ENCODE results near the gene KRTAP4-5.
"Not testable (repeated sequence)": the region's sequence is repeated elsewhere in the genome, so short reads cannot be mapped to it uniquely, and the experiment has no call there.

The KRTAP4-5 gene

DNA sequence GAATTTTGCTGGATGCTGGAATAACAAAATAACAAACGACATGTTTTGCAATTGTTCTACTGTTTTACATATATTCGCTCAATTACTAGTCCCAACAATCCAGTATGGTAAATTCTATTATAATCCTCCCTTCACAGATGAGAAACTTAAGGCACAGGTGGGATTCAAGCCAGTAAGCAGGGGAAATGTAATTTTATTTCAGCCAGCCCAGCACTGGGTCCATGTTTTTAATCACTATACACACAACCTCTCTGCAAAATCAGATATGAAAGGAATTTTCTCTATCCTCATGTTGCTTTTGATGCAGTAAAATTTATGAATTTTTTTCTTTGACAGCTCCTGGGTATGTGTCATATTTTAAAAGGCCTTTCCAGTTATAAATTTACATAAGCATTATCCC lies 4.4 kb downstream of the KRTAP4-5 start:
- no peak for DNase-seq

DNA sequence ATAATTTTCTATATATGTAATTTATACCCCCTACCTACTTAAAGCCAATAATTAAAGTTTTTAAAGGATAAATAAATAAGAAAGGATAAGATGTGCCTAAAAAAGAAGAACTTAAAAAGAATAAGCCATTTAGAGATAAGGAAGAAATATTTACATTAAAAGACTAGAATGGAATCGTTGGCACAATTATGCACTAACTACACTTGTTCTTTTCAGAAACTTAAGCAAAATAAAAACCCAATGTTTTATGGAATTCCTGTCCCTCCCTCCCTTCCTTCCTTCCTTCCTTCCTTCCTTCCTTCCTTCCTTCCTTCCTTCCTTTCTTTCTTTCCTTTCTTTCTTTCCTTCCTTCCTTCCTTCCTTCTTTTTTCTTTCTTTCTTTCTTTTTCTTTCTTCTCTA lies 4.8 kb downstream of the KRTAP4-5 start:
- no peak for DNase-seq

DNA sequence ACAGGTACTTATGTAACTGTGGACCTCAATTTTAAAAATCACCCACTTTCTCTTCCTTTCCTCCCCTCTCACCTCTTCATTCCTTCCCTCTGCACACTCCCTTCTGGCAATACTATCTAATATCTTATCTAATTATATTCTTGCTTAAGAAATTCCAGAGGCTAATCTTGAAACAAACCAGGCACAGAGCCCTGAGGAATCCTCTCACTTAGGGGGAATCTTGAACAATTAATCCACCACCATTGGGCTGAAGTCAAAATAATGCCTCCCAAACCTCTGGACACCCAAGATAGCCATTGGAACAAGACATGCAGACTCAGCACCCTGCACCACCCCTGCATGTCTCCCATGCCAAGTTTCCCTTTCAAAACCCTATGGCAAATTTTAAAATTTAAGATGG lies 8.3 kb downstream of the KRTAP4-5 start:
- no peak for DNase-seq

DNA sequence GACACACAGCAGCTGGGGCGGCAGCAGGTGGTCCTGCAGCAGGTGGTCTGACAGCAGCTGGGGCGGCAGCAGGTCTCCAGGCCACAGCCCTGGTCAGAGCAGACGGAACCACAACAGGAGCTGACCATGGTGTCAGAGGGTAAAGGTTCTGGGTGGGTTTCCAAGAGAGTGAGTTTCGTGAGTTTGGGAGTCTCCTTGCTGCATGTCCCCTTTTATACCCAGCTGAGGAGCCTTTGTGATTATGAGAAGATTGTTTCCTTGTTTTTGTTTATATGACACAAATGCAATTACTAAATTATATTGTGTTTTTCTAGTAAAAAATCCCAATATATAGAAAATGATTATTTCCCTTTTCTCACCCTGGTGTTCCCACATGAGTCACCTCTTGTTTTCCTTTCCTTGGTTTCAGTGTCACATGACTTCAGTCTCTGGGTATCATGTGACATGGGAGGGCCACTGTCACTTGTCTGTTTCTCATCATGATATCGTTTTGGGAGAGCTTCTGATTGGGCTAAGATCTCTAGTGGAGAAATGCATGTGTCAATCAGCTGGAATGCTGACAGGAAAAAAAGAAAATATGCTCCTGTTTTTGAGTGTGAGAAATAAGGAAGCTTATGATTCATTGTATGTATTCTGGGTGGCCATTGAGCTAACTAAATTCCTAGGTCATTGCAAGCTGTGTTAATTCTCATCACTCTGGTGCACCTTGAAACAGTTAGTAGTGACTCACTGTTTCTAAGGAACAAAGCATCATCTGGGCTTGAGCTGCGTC lies 9.1 kb downstream of the KRTAP4-5 start, which contains the start of gene KRTAP4-6:
KRTAP4-6 (minus strand) TSS at position 185 of the 772 bp plus-strand sequence; CDS start at position 128, 57 bp downstream.
- no peak for DNase-seq

DNA sequence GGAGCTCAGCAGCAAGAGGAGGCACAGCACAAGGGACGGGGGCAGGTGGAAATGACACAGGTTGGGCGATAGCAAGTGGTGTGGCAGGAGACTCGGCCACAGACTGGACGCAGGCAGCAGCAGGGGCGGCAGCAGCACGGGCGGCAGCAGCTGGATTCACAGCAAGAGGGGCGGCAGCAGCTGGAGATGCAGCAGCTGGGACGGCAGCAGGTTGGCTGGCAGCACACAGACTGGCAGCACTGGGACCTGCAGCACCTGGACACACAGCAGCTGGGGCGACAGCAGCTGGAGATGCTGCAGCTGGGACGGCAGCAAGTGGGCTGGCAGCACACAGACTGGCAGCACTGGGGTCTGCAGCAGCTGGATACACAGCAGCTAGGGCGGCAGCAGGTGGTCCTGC lies 9.8 kb downstream of the KRTAP4-5 start:
- DNase-seq, result not testable (repeated sequence)

DNA sequence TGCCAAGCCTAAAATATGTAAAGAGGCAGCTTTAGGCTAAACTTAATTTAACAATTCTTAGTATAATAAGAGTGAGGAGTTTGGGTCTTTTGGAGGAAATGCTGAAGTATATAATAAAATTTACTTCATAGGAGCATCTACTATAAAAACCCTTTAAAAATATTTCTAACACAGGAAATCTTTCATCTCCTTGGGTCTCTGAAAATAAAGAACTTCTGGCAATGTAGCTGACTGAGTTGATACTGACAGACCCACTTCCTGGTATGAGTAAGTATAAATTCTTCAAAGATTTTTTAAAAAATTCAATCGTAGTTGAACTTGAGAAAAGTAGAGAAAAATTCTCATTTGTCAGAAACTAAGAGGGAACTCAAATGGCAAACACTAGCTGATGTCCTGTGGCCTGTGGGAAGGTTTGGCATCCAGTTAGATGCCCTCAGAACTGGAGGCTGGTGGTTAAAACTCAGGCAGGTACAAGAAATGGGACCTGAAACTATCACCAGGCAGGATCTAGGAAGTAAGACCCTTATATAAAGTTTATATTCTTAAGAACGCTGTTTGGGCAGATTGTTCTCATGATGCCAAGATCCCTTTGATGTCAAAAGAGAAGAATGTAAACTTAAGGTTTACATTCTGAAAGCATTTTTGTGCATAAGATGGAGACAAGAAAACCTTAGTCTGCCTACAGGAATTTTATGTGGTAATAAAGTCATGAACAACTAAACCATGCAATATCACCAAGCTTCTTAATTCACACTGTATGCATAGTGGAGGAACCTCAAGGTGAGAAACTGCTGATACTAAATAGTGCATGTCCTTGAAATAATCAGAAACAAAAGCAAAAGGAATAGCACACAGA lies 15.5 kb downstream of the KRTAP4-5 start:
- DNase-seq, result no peak

DNA sequence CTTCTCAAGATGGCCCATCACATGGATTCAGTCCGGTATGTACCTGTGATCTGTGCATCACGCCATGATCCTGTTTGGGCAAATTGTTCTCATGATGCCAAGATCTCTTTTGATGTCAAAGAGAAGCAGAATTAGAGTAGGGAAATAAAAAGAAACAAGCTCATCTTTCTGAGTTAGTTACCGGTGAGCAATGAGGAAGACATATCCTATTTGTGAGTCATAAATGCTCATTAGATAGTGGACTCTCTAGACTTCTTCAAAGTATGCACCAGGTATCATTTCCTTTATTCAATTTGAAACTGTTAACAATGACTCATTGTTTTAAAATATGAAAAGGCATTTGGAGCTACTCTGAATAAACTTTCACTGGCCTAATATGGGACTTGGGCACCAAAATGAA lies 17.6 kb downstream of the KRTAP4-5 start:
- no peak for DNase-seq

DNA sequence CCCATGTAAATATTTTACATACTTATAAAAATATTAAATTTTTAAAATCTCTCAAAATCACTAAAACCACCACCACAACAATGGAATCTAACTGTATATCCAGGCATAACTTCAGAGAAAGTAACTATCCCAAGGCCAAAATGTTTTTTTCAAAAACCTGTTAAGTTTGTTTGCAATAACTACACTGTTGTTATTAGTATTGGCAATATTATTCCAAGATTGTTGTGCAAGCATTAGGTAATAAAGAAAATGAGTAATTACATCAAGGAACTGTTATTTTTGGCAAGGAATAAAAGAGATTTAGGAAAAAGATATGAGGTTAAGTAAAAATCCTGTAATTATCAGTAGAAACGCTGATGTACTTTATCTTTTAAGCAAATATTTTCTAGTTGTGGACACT lies 22.3 kb downstream of the KRTAP4-5 start:
- no peak for DNase-seq

DNA sequence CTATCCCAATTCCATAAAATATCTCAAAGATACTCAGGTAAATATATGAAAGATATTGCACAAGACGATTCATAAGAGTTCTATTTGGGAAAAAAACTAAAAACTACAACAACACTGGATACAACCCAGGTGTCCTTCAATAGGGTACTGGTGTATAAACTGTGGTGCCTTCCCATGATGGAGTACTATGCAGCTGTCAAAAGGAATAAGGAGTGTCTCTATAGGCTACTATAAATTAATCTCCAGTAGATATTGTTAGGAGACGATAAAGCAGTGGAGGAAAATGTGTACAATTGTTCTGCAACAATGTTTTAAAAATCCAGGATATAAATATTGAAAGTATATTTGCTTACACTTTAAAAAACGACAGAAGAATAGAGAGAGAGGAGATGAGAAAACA lies 23.2 kb downstream of the KRTAP4-5 start:
- DNase-seq, result no peak

DNA sequence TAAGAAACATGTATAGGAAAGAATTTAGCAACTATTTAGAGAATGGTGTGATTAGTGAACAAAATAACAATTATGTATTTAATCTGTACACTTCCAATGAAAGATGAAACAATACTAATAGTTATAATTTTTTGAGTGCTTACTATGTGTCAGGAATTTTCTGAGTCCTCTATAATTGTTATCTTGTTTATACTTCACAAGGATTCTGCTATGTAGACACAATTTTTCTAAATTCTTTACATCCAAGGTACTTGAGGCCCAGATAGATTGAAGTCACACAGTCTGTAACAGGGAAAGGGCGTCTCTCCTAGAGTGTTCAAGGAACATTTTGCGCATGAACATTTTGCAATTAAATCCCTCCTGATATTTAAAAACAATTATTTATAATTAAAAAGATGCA lies 24.6 kb downstream of the KRTAP4-5 start:
- DNase-seq, result no peak

DNA sequence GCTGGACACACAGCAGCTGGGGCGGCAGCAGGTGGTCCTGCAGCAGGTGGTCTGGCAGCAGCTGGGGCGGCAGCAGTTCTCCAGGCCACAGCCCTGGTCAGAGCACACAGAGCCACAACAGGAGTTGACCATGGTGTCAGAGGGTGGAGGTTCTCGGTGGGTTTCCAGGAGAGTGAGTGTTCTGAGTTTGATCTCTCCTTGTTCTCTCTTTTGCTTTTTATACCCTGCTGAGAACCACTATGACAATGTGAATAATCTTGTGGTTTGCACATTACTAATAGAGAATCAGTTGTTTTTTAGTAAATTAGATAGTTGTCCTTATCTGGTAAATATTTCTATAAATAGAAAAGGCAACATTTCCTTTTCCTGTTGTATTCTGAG lies 25.6 kb downstream of the KRTAP4-5 start, which contains the start of gene KRTAP4-12:
KRTAP4-12 (minus strand) TSS at position 192 of the 381 bp plus-strand sequence; CDS start at position 132, 60 bp downstream.
- not testable (repeated sequence) for DNase-seq

DNA sequence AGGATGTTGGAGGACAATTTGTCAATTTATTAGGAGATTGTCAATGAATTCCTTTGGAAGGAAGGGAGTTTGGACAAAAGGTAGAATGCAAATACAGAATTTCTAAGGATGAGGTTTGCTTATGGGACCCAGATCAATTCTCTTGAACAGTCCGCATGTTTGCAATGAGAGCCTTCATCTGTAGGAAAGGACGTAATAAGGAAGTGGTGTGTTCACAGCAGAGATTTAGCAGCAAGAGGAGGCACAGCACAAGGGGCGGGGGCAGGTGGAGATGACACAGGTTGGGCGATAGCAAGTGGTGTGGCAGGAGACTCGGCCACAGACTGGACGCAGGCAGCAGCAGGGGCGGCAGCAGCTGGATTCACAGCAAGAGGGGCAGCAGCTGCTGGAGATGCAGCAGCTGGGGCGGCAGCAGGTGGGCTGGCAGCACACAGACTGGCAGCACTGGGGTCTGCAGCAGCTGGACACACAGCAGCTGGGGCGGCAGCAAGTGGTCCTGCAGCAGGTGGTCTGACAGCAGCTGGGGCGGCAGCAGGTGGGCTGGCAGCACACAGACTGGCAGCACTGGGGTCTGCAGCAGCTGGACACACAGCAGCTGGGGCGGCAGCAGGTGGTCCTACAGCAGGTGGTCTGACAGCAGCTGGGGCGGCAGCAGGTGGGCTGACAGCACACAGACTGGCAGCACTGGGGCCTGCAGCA lies 26.2 kb downstream of the KRTAP4-5 start:
- not testable (repeated sequence) for DNase-seq

DNA sequence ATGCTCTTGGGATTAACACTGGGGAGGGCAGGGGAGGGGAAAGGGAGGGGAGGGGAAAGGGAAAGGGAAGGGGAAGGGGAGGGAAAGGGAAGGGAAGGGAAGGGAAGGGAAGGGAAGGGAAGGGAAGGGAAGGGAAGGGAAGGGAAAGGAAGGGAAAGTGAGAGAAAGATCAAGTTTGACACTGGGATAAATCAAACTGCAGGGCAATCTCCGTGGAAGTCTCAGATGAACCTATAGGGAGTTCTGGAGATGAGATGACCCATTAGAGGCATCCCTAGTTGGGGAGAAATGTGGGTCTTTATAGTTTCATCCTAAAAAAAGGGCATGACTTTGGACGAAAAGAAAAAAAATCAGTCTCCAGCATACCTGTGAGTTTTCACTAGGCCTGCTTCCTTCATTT lies 27.9 kb downstream of the KRTAP4-5 start:
- DNase-seq, result no peak

DNA sequence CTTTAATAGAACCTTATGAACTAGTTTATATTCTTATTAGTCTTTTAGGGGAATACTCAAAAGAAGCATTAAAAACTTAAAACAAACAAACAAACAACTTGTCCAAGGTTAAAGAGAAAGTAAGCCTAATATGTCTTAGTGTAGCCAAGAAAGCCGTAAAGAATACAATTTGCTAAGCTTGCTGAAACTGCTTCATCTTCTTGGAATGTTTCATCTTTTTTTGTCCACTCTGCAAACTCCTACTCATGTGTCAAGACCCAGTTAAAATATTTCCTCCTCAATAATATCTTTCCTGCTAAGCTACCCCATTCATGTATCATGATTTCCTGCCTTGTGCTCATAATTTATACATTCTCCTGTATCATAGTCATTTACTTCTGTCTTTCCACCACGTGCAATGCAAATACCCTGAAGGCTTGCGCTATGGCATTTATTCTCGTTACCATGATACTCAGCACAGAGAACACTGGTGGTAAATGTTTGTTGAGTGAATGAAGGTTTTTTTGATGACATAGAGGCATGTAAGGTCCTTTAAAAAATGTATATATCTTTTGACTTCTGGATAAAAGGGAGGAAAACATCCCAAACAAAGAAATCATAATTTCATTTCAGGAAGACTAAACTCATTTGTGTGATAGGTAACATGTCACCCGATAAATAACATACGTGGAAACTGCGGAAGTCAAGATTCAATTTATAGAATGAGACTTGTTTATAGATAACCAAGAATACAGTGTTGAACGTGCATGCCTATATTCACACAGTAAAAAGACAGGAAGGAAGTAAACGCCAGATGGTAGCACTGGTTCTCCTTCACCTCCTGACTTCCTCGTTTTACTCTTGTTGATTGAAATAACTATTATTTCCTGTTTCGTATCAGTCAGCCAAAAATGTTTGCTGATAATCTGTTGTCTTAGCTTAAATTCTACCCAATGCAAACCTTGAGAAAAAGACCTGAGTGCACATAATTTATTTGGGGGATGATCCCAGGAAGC lies 29.6 kb downstream of the KRTAP4-5 start:
- not testable (repeated sequence) for DNase-seq

DNA sequence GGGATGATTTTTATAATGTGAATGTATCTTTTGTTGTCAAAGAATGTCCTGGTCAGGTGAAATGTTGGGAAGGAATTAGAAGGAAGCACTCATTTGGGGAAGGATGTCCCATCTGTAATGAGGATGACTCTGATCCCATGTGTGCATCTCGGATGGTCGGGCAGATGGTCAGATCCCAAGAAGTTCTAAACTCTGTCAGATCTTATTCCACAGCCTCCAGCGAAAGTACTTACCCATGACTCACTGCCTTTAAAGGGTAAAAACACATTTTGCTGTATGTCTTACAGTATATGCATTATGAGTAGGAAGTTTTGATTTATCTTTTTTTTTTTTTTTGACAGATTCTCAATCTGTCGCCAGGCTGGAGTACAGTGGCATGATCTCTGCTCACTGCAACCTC lies 30.9 kb downstream of the KRTAP4-5 start:
- no peak for DNase-seq

DNA sequence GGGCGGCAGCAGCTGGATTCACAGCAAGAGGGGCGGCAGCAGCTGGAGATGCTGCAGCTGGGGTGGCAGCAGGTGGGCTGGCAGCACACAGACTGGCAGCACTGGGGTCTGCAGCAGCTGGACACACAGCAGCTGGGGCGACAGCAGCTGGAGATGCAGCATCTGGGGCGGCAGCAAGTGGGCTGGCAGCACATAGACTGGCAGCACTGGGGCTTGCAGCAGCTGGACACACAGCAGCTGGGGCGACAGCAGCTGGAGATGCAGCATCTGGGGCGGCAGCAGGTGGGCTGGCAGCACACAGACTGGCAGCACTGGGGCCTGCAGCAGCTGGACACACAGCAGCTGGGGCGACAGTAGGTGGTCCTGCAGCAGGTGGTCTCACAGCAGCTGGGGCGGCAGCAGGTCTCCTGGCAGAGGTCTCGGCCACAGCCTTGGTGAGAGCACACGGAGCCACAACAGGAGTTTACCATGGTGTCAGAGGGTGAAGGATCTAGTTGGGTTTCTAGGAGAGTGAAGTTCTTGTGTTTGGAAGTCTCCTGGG lies 31.7 kb downstream of the KRTAP4-5 start, which contains the start of gene KRTAP4-11:
KRTAP4-11 (minus strand) TSS at position 528 of the 541 bp plus-strand sequence; CDS start at position 470, 58 bp downstream.
- DNase-seq, result not testable (repeated sequence)

DNA sequence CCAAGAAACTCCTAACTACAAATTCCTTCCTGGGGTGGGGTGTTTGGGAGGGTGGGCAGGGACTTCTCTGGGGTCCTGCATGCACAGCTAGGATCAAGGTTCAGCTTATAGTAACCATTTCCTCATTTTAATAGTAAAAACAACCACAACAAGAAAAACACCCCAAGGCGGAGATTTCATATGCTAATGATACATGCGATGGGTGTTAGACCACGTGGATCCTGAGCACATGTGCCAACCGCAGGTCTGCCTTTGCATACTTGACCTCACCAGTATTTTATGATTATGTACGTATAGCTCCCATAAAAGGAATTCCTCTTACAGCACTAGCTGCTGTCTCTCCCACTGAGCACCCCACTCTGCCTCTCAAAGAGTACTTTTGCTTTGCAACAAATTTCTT lies 33.3 kb downstream of the KRTAP4-5 start:
- DNase-seq, result no peak

DNA sequence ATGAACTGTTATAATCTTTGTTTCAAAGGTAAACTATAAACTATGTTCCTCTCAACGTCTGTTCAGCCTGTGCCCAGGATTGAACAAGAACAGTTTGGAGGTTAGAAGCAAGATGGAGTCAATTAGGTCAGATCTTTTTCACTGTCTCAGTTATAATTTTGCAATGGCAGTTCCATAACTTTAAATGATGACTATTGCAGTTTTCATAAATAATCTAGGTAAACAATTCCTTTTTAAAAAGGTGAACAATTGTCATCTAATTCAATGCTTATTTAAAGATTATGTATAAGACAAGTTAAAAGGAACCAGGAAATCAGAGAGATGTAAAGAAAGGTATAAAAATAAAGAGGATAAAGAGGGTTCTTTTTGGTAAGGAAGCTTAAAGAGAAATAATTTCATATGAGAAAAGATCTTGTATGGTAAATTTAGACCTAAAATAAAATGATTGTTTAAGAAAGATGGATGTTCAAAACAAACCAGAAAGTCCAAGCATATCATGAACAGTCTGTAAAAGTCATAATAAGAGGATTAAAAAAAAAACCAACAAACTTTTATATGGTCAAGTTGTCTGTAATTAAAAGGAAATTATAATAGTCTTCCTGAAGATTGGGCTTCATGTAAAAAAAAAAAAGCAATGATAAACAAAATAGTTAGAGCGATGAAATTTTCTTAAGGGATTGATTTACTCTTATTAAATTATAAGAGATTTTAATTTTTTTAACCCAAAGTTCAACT lies 38.3 kb downstream of the KRTAP4-5 start:
- DNase-seq, result no peak

DNA sequence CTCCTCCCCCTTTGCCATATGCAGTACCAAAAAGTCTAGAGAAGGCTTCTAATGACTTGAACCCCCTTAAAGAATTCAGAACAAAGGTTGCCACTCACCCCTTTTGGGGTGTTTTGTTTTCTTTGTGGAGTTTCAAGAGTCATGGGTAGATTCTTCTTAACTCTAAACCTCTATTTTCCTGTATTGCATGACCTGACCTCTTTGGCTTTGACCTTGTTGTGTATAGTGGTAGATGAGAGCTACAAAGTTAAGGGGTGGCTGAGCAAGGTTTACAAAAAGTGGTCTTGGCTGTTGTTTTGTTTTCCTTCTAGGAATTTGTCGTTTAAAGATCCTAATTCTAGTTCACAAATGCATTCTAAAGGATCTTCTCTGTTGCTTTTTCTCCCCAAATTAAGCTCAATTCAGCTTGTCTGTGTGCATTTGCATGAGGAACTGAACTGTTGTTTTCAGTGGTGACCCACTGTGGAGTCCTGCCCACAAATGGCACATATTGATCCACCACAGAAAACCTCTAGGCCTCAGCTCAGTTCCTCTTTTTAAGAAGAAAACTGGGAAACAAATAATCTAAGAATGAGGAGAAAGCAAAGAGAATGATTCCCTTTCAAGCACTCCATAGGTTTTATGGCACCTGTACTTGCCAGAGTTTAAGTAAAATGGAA lies 40.8 kb downstream of the KRTAP4-5 start:
- not testable (repeated sequence) for DNase-seq

DNA sequence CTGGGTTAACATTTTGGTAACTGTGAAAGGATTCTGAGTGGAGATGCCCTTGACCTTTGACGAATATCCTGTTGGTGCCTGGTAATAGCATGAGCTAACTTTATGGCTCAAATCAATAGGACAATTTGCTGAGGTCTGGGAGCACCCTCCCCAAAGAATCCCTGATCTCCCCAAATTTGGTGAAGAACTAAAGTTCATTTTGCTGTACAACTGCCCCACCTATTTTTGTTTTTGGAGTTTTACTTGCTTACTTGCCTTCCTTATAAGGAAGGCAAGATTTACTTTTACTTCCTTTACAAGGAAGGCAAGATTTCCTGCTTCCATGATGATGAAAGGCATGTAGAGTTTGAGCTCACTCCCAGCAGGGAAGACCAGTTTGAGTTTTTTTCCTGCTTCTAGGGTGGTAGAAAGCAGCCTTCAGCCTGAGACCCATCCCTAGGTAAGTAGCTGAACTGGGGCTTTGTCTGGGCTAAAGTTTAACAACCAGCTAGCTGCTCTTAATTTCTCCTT lies 41.6 kb downstream of the KRTAP4-5 start:
- no peak for DNase-seq

Measured in eye (tissue), 1 donor.